H1 (cell line): ENCODE results near the gene RABEP1. TPM values are rescaled to one million over a fixed set of nuclear protein-coding genes. Genes with fewer than 3 reads are reported as not detected.

Source experiments
- CTCF ChIA-PET: fragments of 300-600 bp; sonication (Branson Sonifier 250); formaldehyde crosslinking; loops from one replicate; lab custom pipeline; 2021; ENCODE audit not compliant: partially characterized antibody; lab: Charles Lee
- POLR2A ChIA-PET: fragments of 300-600 bp; sonication (Branson Sonifier 250); formaldehyde crosslinking; loops from one replicate; lab custom pipeline; 2021; ENCODE audit warnings: inconsistent platforms; ENCODE audit not compliant: partially characterized antibody; lab: Charles Lee
- DNase-seq, 2 experiments: peaks; one replicate each; pipeline versions ENCODE4 v3.0.0 to v3.0.0-alpha.2; 2010 to 2022; ENCODE audit warnings: low spot score in 2 of 2, low read depth in 1 of 2, mixed read lengths in 1 of 2
- FAIRE-seq: peaks from 2 replicates; lab custom pipeline; 2011; peaks lifted over from hg19 to GRCh38; lab: Jason Lieb, UNC
- H2AFZ ChIP-seq: 2 replicates; pipeline ENCODE4 v1.8.1; 2012; ENCODE audit warnings: low read length, inconsistent platforms
- H2AK5ac ChIP-seq: 2 replicates; pipeline ENCODE4 v1.6.1; 2013; ENCODE audit warnings: low read depth, low read length
- H2BK120ac ChIP-seq: replicated peaks from 2 replicates; pipeline ENCODE3; 2013; ENCODE audit warnings: low read depth, low read length, inconsistent platforms
- H2BK12ac ChIP-seq: 2 replicates; pipeline ENCODE4 v1.6.1; 2013; ENCODE audit warnings: low read depth, low read length
- H2BK15ac ChIP-seq: 2 replicates; pipeline ENCODE4 v1.6.1; 2013; ENCODE audit warnings: low read length
- H2BK20ac ChIP-seq: 2 replicates; pipeline ENCODE4 v1.6.1; 2013; ENCODE audit warnings: low read length
- H2BK5ac ChIP-seq: 2 replicates; pipeline ENCODE4 v1.6.1; 2013; ENCODE audit warnings: low read depth, low read length
- H3K14ac ChIP-seq: 2 replicates; pipeline ENCODE4 v1.6.1; 2013; ENCODE audit warnings: inconsistent platforms; ENCODE audit not compliant: insufficient read length
- H3K18ac ChIP-seq: 2 replicates; pipeline ENCODE4 v1.6.1; 2013; ENCODE audit warnings: low read length; ENCODE audit errors: extremely low read depth
- H3K23ac ChIP-seq: 2 replicates; pipeline ENCODE4 v1.6.1; 2013; ENCODE audit warnings: inconsistent platforms; ENCODE audit not compliant: insufficient read length
- H3K23me2 ChIP-seq: 2 replicates; pipeline ENCODE4 v1.6.1; 2013; ENCODE audit warnings: low read depth, low read length
- H3K27ac ChIP-seq: 2 replicates; pipeline ENCODE4 v1.6.1; 2011; ENCODE audit warnings: low read depth, low read length, inconsistent platforms
- H3K27me3 ChIP-seq, 4 experiments: replicated peaks in 1 of 4; 1 replicate in 1 of 4; 2 replicates in 3 of 4; pipeline versions ENCODE4 v1.6.1 to v1.8.1; 2011 to 2013; ENCODE audit warnings: low read length in 3 of 4, mild to moderate bottlenecking in 3 of 4, inconsistent platforms in 2 of 4, mixed read lengths in 2 of 4, moderate library complexity in 1 of 4; ENCODE audit not compliant: control insufficient read depth in 3 of 4, insufficient read depth in 3 of 4; ENCODE audit errors: extremely low read depth in 1 of 4
- H3K36me3 ChIP-seq, 4 experiments: 2 replicates each; pipeline versions ENCODE4 v1.6.1 to v1.8.1; 2011 to 2013; ENCODE audit warnings: mild to moderate bottlenecking in 4 of 4, low read length in 3 of 4, moderate library complexity in 2 of 4, control low read depth in 1 of 4, inconsistent platforms in 1 of 4; ENCODE audit not compliant: insufficient read depth in 4 of 4, control insufficient read depth in 2 of 4
- H3K4ac ChIP-seq: replicated peaks from 2 replicates; pipeline ENCODE3; 2013; ENCODE audit warnings: low read length, low read depth, mixed read lengths, inconsistent platforms; ENCODE audit not compliant: insufficient read length
- H3K4me1 ChIP-seq, 4 experiments: replicated peaks in 1 of 4; 1 replicate in 1 of 4; 2 replicates in 3 of 4; pipeline versions ENCODE4 v1.6.1 to v1.8.1; 2011 to 2013; ENCODE audit warnings: low read length in 3 of 4, inconsistent platforms in 2 of 4, mixed read lengths in 1 of 4; ENCODE audit not compliant: insufficient read depth in 4 of 4, control insufficient read depth in 3 of 4
- H3K4me2 ChIP-seq, 2 experiments: 2 replicates each; pipeline versions ENCODE4 v1.6.1 to v1.8.1; 2011 to 2013; ENCODE audit warnings: low read depth in 2 of 2, low read length in 2 of 2, control low read depth in 1 of 2, inconsistent platforms in 1 of 2, mild to moderate bottlenecking in 1 of 2; ENCODE audit not compliant: insufficient read depth in 1 of 2
- H3K4me3 ChIP-seq, 4 experiments: fragments of 200-600, 300-600 bp in 1 of 4; sonication (generic), shearing (Covaris generic), sonication (Bioruptor Twin) in 1 of 4; 2 replicates each; pipeline versions ENCODE4 v1.5.1 to v1.8.1; 2011 to 2016; ENCODE audit warnings: low read length in 4 of 4, low read depth in 3 of 4, control low read depth in 2 of 4, inconsistent platforms in 2 of 4, mild to moderate bottlenecking in 2 of 4, mixed read lengths in 1 of 4, moderate library complexity in 1 of 4; ENCODE audit not compliant: insufficient read depth in 2 of 4; ENCODE audit errors: extremely low read depth in 1 of 4
- H3K56ac ChIP-seq: replicated peaks from 2 replicates; pipeline ENCODE3; 2013; ENCODE audit warnings: low read depth, mild to moderate bottlenecking, mixed read lengths, low read length, inconsistent platforms; ENCODE audit not compliant: insufficient read length
- H3K79me1 ChIP-seq: 2 replicates; pipeline ENCODE4 v1.6.1; 2013; ENCODE audit warnings: low read depth, low read length, control low read depth
- H3K79me2 ChIP-seq, 2 experiments: 2 replicates each; pipeline versions ENCODE4 v1.6.1 to v1.8.1; 2012 to 2013; ENCODE audit warnings: low read length in 2 of 2, mild to moderate bottlenecking in 2 of 2, inconsistent platforms in 1 of 2; ENCODE audit not compliant: insufficient read depth in 2 of 2, control insufficient read depth in 1 of 2
- H3K9ac ChIP-seq, 4 experiments: replicated peaks in 1 of 4; 1 replicate in 1 of 4; 2 replicates in 3 of 4; pipeline versions ENCODE4 v1.6.1 to v1.8.1; 2011 to 2013; ENCODE audit warnings: low read depth in 3 of 4, low read length in 3 of 4, control low read depth in 2 of 4, mild to moderate bottlenecking in 2 of 4, moderate library complexity in 2 of 4, inconsistent platforms in 1 of 4; ENCODE audit errors: extremely low read depth in 1 of 4
- H3K9me3 ChIP-seq, 2 experiments: 2 replicates each; pipeline versions ENCODE4 v1.6.1 to v1.8.1; 2012 to 2013; ENCODE audit warnings: mild to moderate bottlenecking in 2 of 2, moderate library complexity in 2 of 2, control low read depth in 1 of 2, inconsistent platforms in 1 of 2, low read depth in 1 of 2, low read length in 1 of 2, mixed read lengths in 1 of 2; ENCODE audit not compliant: insufficient read depth in 2 of 2
- H4K20me1 ChIP-seq, 2 experiments: replicated peaks in 1 of 2; 2 replicates each; pipeline versions ENCODE3 to v1.8.1; 2011 to 2013; ENCODE audit warnings: inconsistent platforms in 2 of 2, low read length in 2 of 2, mild to moderate bottlenecking in 1 of 2; ENCODE audit not compliant: insufficient read depth in 2 of 2, control insufficient read depth in 1 of 2
- H4K5ac ChIP-seq: 2 replicates; pipeline ENCODE4 v1.6.1; 2013; ENCODE audit warnings: low read length, low read depth, mixed read lengths, inconsistent platforms; ENCODE audit not compliant: insufficient read length
- H4K8ac ChIP-seq: 2 replicates; pipeline ENCODE4 v1.8.0; 2013; ENCODE audit warnings: mild to moderate bottlenecking, moderate library complexity, low read length, inconsistent platforms; ENCODE audit not compliant: insufficient read depth; ENCODE audit errors: extremely low read depth
- H4K91ac ChIP-seq: replicated peaks from 2 replicates; pipeline ENCODE3; 2013; ENCODE audit warnings: low read length, mixed read lengths, inconsistent platforms; ENCODE audit not compliant: insufficient read length
- BRCA1 ChIP-seq: IDR thresholded peaks from 2 replicates; pipeline ENCODE4 v1.6.1; 2012; ENCODE audit warnings: low read depth, low read length, improper control_type of control experiment
- SAP30 ChIP-seq: fragments of 300-600 bp; sonication (generic); IDR thresholded peaks from 2 replicates; pipeline ENCODE4 v1.7.1; 2012; ENCODE audit warnings: low read length, moderate library complexity, mild to moderate bottlenecking, inconsistent platforms; ENCODE audit not compliant: insufficient read depth, insufficient replicate concordance
- SIN3A ChIP-seq, 2 experiments: IDR thresholded peaks in 1 of 2; conservative IDR thresholded peaks in 1 of 2; 2 replicates each; pipeline ENCODE4 v1.6.1; 2011 to 2012; ENCODE audit warnings: low read length in 2 of 2, improper control_type of control experiment in 1 of 2, low read depth in 1 of 2, mild to moderate bottlenecking in 1 of 2
- SIRT6 ChIP-seq: IDR thresholded peaks from one replicate; pipeline ENCODE4 v1.7.1; 2012; ENCODE audit warnings: low read length, inconsistent platforms
- SP1 ChIP-seq: IDR thresholded peaks from 2 replicates; pipeline ENCODE4 v1.6.1; 2011; ENCODE audit warnings: low read depth, low read length
- WGBS, 2 experiments: shearing (Covaris generic) in 1 of 2; methylation state at CpG; one replicate each; pipeline versions ENCODE4 v1.1.6 to v1.1.7; 2013 to 2015; ENCODE audit warnings: low lambda C conversion rate in 2 of 2, mixed read lengths in 2 of 2, inconsistent platforms in 1 of 2, low coverage in 1 of 2, missing lambda C conversion rate in 1 of 2; ENCODE audit not compliant: insufficient replicate concordance in 2 of 2, insufficient coverage in 1 of 2, insufficient read length in 1 of 2; ENCODE audit errors: extremely low coverage in 1 of 2, missing lambda C conversion rate in 1 of 2; 5-methylcytosine and 5-hydroxymethylcytosine counted together
- polyA plus RNA-seq, 7 experiments: library from polyadenylated mRNA; depleted of rRNA in 3 of 7; stranded (reverse) in 5 of 7; unstranded in 2 of 7; fragments of >200 nt in 5 of 7; fragments of 200-250 nt in 2 of 7; gene quantifications; 1 replicate in 5 of 7; 2 replicates in 1 of 7; 4 replicates in 1 of 7; pipeline versions ENCODE4 v1.2.1 to v1.2.3, GENCODE V29; 2011 to 2013; ENCODE audit warnings: missing spikeins in 2 of 7, mixed read lengths in 2 of 7
- total RNA-seq: library from RNA; stranded (reverse); fragmentation: NEBNext Ultra II Directional; extraction: Animal tissue kit (Norgen Biotek cat#: 25700); gene quantifications from 2 replicates; pipeline ENCODE4 v1.2.1, GENCODE V29; 2021

RABEP1 gene
- total and polyA plus RNA-seq, 2 of the 8 experiments (the other 6 are each of a cell fraction or from before 2014, with no cell fraction given) = 8.5 to 52.3 TPM

- Histone ChIP-seq H3K27me3 (no peaks in the 10 kb centered on the region), H4K5ac (no peak overlapping the region), H3K14ac (no peak overlapping the region), H3K4me1 (no peaks in the 10 kb centered on the region), H3K56ac (no peak overlapping the region), H2BK120ac (no peak overlapping the region), H2BK5ac (no peak overlapping the region), H4K8ac (no peak overlapping the region), H3K4me2 (no peak overlapping the region), H2BK20ac (no peak overlapping the region), H3K9me3 (no peaks in the 10 kb centered on the region), H3K18ac (no peak overlapping the region), H3K79me1 (no peaks in the 10 kb centered on the region), H3K27ac (no peak overlapping the region), H3K36me3 (no peaks in the 10 kb centered on the region), H2BK12ac (no peak overlapping the region), H2BK15ac (no peak overlapping the region), H4K20me1 (no peaks in the 10 kb centered on the region), H3K9ac (no peak overlapping the region; a peak in 1 of 7 replicates), H2AFZ (no peak overlapping the region), H3K23ac (no peak overlapping the region), H3K4me3 (no peak overlapping the region), H3K23me2 (no peaks in the 10 kb centered on the region), H4K91ac (no peak overlapping the region), H3K4ac (no peak overlapping the region), H2AK5ac (no peak overlapping the region), H3K79me2 (no peaks in the 10 kb centered on the region)
- TF ChIP-seq SIN3A (conservative IDR thresholded peaks at IDR 0.05 in 1 of 2, IDR thresholded peaks at IDR 0.05 in 1 of 2; ENCODE audit: low read depth in 1 of 2, low read length in 2 of 2) (no peak), SIRT6 (no peak), BRCA1 (no peak), SAP30 (no peak), SP1 (no peak)
- WGBS, 2 experiments = 87% methylated on average over 4 of the region's 4 CpGs; no CpG with 5 or more reads in 1 of the 2 experiments
- DNase-seq (no peak), FAIRE-seq (no peak)
- CTCF ChIA-PET = interaction anchor here (0.7 kb wide), 1 partner anchor 32 kb away, joined by 4 read pairs; no protein-coding TSS in a partner anchor
- POLR2A ChIA-PET = interaction anchor here (0.5 kb wide), 1 partner anchor 16 kb away, joined by 3 read pairs; no protein-coding TSS in a partner anchor
Observed at GRCh38 chr17:5269241-5269960, 12.7 kb upstream of the RABEP1 start.
